Stimulated activated CD8-positive, alpha-beta memory T cell treated with anti-CD3 and anti-CD28 coated beads, Interleukin-7, amount 100 ng/mL, for 4 hours (primary cell): ENCODE measurements around the gene POFUT1.
A peak's percentile ranks its signal among the peaks of the same experiment; 100 is the strongest.

Experiments
- DNase-seq, 2 donors: peaks; one replicate each; pipeline ENCODE4 v3.0.0-alpha.2; 2020; ENCODE audit warnings: low read depth in 2 of 2

Gene POFUT1

GRCh38 chr20:32206760-32207625 lies 687 bp upstream of the POFUT1 start:
- no peak for DNase-seq

DNA sequence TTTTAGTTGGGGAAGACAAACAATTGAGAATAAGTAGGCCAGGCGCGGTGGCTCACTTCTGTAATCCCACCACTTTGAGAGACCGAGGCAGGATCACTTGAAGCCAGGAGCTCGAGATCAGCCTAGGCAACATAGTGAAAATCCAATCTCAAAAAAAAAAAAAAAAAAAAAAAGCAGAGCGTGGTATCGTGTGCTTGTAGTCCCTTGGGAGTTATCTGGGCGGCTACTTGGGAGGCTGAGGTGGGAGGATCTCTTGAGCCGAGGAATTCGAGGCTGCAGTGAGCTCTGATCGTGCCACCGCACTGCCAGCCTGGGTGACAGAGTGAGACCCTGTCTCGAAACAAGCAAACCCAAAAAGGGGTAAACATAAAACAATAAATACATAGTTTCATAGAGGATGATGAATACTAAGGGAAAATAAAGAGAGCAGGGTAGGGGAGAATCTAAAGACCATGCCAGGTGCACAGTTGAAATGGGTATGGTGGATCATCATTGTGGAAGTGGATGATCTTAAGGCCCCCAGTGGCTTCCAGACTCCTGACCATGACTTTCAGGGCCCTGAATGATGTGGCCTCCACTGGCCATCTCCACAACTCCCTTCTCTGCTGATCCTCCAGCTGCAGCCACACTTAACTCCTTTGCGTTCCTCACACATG lies 947 bp downstream of the POFUT1 start:
- no peak for DNase-seq

GRCh38 chr20:32209850-32210605 lies 2.3 kb downstream of the POFUT1 start:
- no peak for DNase-seq

- no peak for DNase-seq
These were observed 6.2 kb downstream of the POFUT1 start for GRCh38 chr20:32213870-32214269.

DNA sequence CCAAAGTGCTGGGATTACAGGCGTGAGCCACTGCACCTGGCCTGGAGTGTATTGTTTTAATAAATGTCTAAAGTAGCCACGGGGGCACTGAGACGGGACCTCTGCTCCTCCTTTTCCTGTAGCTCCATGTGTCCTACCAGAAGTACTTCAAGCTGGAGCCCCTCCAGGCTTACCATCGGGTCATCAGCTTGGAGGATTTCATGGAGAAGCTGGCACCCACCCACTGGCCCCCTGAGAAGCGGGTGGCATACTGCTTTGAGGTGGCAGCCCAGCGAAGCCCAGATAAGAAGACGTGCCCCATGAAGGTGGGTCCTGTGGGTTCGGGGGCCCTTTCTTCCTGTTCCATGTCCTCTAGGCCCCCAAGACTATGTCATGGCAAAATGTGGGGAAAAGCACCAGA lies 7.5 kb downstream of the POFUT1 start:
- DNase-seq: no peak

- DNase-seq: no peak
These were observed 8.0 kb downstream of the POFUT1 start for GRCh38 chr20:32215729-32216128.

DNA sequence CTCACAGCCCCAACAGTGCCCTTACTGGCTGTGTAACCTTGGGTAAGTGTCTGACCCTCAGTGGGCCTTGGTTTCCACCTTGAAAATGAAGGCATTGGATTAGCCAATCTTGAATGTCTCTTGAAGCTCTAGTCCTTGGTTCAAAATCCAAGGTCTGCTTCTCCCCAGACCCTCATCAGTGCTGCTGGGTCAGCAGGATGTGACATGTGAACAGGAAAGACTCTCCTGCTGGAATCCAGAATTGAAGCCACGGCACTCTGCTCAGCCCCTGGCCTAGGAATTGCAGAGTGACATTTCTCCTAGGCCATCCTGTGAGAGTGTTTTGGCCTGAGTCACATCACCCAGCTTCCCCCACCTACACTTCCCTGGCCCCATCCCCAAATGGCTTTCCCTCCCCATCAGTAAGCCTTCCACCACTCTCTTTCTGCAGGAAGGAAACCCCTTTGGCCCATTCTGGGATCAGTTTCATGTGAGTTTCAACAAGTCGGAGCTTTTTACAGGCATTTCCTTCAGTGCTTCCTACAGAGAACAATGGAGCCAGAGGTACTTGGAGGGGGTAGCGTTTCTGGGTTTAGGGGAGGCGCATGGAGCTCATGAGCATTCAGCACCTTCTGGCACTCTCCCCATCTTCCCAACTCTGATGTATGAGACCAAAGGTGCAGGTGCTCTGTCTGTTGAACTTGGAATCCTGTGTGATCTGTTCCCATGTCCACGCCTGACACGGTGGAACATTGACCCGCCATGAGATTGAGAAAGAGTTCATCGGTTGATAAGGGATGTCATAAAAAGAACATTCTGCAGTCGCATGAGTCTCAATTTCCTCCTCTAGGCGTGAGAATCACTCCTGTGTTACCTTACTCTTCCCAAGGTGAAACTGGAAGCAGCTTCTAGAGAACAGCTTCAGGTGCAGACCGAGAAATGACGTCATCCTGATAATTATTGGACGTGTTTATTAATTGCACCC lies 8.8 kb downstream of the POFUT1 start:
- no peak for DNase-seq

DNA sequence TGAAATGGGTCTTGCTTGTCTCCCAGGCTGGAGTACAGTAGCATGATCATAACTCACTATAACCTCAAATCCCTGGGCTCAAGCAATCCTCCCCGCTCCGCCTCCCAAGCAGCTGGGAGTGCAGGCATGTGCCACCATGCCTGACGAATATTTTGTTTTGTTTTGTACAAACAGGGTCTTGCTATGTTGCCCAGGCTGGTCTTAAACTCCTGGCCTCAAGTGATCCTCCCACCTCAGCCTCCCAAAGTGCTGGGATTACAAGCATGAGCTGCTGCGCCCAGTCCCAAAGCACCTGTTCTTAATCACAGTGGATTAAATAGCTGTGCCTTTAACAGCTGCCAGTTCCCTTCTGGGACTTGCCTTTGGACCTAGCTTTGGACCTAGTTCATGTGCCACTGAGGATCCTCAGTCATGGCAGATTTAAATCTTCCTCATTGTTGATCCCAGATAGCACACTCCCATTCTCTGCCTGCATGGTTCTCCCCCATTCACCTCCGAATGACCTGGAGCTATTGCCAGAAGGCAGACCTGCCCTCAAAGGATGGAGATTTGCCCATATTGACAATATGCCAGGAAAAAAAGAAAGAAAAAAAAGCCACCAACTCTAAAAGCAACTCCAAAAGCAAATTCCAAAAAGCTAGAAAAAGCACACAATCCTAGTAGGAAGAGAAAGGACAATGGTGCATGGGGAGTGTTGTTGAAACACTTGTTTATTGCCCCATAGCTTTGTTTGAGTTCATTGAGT lies 10.6 kb downstream of the POFUT1 start:
- no peak for DNase-seq

GRCh38 chr20:32224463-32224862 lies 16.8 kb downstream of the POFUT1 start:
- DNase-seq: no peak

DNA sequence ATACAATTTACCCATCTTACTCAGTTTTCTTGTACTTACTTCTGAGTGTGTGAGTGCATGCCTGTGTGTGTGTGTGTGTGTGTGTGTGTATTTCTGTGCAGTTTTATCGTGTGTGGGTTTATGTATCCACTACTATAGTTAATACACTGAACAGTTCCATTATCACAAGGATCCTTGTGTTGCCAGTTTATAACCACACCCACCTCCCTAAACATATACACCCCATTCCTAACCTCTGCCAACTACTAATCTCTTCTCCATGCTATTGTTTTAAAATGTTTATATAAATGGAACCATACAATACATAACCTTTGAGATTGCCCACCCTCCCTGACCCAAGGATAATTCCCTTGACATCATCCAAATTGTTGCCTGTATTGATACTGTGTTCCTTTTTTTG lies 18.7 kb downstream of the POFUT1 start:
- DNase-seq: no peak

DNA sequence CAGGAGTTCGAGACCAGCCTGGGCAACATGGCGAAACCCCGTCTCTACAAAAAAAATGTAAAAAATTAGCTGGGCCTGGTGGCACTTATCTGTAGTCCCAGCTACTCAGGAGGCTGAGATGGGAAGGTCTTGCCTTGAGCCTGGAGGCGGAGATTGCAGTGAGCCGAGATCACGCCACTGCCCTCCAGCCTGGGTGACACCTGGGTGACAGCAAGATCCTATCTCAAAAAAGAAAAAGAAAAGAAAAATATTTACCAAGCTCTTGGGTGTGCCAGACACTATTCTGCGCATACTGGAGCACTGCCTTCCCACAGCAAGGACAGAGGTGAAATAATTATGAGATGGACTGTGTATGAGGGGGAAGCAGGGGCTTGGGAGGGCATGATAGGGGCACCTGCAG lies 19.6 kb downstream of the POFUT1 start:
- DNase-seq: no peak

- no peak for DNase-seq
These were observed 20.3 kb downstream of the POFUT1 start for GRCh38 chr20:32227744-32228688.

- DNase-seq: no peak
These were observed 21.6 kb downstream of the POFUT1 start for GRCh38 chr20:32229251-32229747.

GRCh38 chr20:32230707-32231106 lies 23.0 kb downstream of the POFUT1 start:
- no peak for DNase-seq

GRCh38 chr20:32231245-32231644 lies 23.6 kb downstream of the POFUT1 start:
- no peak for DNase-seq

DNA sequence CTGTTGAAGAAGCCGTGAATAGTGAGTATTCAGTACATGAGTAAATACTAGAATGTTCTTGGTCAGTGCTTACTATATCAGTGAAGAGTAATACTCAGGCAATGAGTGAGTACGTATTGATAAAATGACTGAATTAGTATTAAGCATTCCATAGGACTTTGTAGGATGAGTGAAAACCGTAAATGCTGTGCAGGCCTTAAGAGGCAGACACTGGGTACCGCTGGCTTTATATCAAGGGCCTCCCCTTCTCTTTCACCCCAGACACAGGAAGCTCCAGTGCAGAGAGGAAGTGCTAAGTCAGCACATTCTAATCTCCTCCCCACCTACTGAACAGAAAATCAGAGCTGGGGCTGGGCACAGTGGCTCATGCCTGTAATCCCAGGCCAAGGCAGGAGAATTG lies 24.2 kb downstream of the POFUT1 start:
- DNase-seq: peak in 1 of 2 donors; percentile 16

DNA sequence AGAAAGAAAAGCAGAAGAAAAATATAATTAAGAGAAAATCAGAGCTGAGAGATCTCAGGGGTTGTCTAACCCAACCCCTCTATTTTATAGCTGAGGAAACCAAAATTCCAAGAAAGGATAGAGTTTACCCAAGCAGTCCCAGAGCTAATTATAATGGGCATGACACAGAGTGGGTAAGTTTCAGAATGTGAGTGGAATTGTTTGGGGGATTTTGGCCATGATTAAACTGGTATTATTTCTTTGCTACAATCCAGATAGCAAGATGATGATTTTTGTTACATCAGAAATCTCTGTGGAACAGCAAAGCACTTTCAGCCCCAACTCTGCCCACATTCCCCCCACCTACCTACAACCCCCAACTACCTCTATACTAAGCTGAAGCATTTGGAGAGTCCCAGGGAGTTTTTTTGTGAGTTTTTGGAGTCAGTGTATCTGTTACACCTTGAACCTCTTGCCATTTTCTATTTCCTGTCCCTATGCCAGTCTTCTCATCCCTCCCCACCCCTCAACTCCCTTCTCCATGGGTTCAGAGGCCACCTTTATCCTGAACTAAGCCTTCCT lies 24.7 kb downstream of the POFUT1 start:
- DNase-seq: no peak

DNA sequence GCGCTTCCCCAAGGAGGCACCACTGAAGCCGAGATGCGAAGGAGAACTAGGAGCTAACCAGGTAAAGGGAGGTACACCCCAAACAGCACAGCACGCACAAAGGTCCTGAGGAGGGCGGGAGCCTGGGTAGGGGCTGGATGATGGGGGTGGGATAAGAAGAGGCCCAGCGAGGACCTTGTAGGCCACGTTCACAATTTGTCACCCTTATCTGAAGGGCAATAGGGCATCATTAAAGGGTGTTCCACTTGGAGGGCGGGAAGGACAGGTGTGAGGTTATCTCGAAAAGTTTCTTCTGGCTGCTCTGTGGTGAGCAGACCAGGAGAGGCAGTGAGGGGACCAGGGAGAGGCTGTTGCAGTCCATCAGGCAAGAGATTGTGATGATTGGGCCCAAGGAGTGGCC lies 25.6 kb downstream of the POFUT1 start:
- DNase-seq: no peak
